Measurements from ENCODE around the gene COL19A1.

- TF ChIP-seq CTCF (IDR thresholded peaks at IDR 0.05): no peak
- TF ChIP-seq POLR2AphosphoS5 (IDR thresholded peaks at IDR 0.05): no peak
Observed at GRCh38 chr6:69843189-69843588, 23.2 kb upstream of the COL19A1 start.

Data from prostate gland (tissue), 2 donors.